HG02623 (cell line): ENCODE data around the gene MYO9B.

Experiments
- ATAC-seq: cut with Tn5 transposase; IDR thresholded peaks from one replicate; pipeline ENCODE4 v1.9.1; 2021; ENCODE audit warnings: moderate library complexity; ENCODE audit not compliant: unreplicated experiment

Gene MYO9B

DNA sequence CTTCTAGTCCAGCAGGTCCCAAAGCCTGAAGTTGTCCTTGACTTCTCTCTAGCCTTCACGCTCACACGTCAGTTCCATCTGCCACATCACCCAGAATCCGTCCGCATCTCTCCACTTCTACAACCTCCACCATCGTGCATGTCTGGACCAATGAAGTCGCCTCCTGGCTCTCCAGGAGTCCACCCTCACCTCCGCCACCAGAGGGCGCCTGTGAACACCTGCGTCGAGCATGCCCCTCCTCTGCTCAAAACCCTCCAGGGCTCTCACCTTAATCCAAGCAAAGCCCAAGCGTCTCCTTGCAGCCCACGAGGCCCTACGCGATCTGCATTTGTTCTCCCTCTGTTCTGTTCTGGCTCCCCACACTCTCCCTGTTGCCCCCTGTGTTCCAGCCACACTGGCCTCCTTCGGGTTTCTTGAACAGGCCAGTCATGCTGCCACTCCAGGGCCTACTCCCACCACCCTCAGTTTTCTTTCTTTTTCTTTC lies 185.3 kb downstream of the MYO9B start:
- ATAC-seq = peak; percentile 50

DNA sequence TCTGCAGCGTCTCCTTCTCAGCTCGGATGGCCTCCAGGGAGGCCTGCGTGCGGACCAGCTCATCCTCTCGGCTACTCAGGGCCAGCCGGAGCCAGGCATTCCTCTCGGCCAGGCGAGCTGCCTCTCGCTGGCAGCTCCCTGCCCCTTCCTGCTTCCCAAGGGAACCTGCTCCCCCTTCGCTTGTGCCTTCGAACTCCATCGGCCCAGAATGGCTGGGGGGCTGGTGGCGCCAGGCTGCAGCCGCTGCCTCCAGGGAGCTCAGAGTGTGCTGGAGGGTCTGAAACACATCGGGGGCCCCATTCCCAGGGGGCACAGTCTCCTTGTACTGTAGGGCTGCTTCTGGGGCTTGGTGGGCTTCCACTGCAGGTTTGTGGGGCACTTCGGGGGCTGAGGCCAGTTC lies 187.0 kb downstream of the MYO9B start:
- ATAC-seq = no peak
